Non-pigmented ciliary epithelial cell (primary cell): ENCODE results near the gene DDX10.
A peak's percentile ranks its signal among the peaks of the same experiment; 100 is the strongest.
"Not testable (repeated sequence)": the region's sequence is repeated elsewhere in the genome, so short reads cannot be mapped to it uniquely, and the experiment has no call there.

Experiments
- DNase-seq: peaks from one replicate; pipeline ENCODE4 v3.0.0-alpha.2; 2010; ENCODE audit warnings: low read depth

DDX10 gene

GRCh38 chr11:108664730-108665525 lies at the start of gene DDX10:
TSS of gene DDX10 (plus strand) at chr11:108665069. CDS start at chr11:108665154, 85 bp downstream.
- DNase-seq: peak; percentile 90

- DNase-seq: peak; percentile 94
These were observed 48.3 kb upstream of the DDX10 start for GRCh38 chr11:108616549-108616948.

- DNase-seq: no peak
These were observed 47.8 kb upstream of the DDX10 start for GRCh38 chr11:108617055-108617454.

- DNase-seq: no peak
These were observed 46.3 kb upstream of the DDX10 start for GRCh38 chr11:108618529-108618928.

GRCh38 chr11:108620958-108621772 lies 43.7 kb upstream of the DDX10 start:
- no peak for DNase-seq

GRCh38 chr11:108622341-108622740 lies 42.5 kb upstream of the DDX10 start:
- no peak for DNase-seq

- DNase-seq: no peak
These were observed 40.5 kb upstream of the DDX10 start for GRCh38 chr11:108624196-108624925.

GRCh38 chr11:108628326-108628725 lies 36.5 kb upstream of the DDX10 start:
- no peak for DNase-seq

- DNase-seq: no peak
These were observed 36.1 kb upstream of the DDX10 start for GRCh38 chr11:108628812-108629211.

GRCh38 chr11:108629274-108629673 lies 35.6 kb upstream of the DDX10 start:
- no peak for DNase-seq

GRCh38 chr11:108632041-108632704 lies 32.7 kb upstream of the DDX10 start:
- DNase-seq: no peak

GRCh38 chr11:108635106-108635505 lies 29.8 kb upstream of the DDX10 start:
- DNase-seq: no peak

- DNase-seq: no peak
These were observed 28.6 kb upstream of the DDX10 start for GRCh38 chr11:108636222-108636621.

- DNase-seq: no peak
These were observed 25.7 kb upstream of the DDX10 start for GRCh38 chr11:108639146-108639545.

GRCh38 chr11:108641752-108642151 lies 23.1 kb upstream of the DDX10 start:
- not testable (repeated sequence) for DNase-seq

- DNase-seq: no peak
These were observed 20.9 kb upstream of the DDX10 start for GRCh38 chr11:108643974-108644373.

GRCh38 chr11:108645970-108646369 lies 18.9 kb upstream of the DDX10 start:
- DNase-seq: no peak

GRCh38 chr11:108647387-108647700 lies 17.5 kb upstream of the DDX10 start:
- DNase-seq: no peak

- peak; percentile 69 for DNase-seq
These were observed 17.0 kb upstream of the DDX10 start for GRCh38 chr11:108647701-108648527.

GRCh38 chr11:108648528-108648885 lies 16.4 kb upstream of the DDX10 start:
- DNase-seq: no peak

GRCh38 chr11:108654100-108654499 lies 10.8 kb upstream of the DDX10 start:
- DNase-seq: not testable (repeated sequence)
